ENCODE measurements around the gene IL22. TPM values are rescaled to one million over a fixed set of nuclear protein-coding genes. Genes with fewer than 3 reads are reported as not detected.

The IL22 gene
- total and polyA plus RNA-seq, 2 of the 8 experiments (the other 6 are each of a cell fraction or from before 2014, with no cell fraction given): not detected

- Histone ChIP-seq H3K27ac (ENCODE audit: low read depth, low read length) (no peak overlapping the region), H3K4me2 (ENCODE audit: insufficient read depth in 1 of 2, low read depth in 2 of 2, low read length in 2 of 2) (no peak overlapping the region), H2BK15ac (ENCODE audit: low read length) (no peak overlapping the region), H3K36me3 (ENCODE audit: control insufficient read depth in 2 of 4, insufficient read depth in 4 of 4, low read length in 3 of 4) (no peaks in the 10 kb centered on the region), H3K79me2 (ENCODE audit: control insufficient read depth in 1 of 2, insufficient read depth in 2 of 2, low read length in 2 of 2) (no peaks in the 10 kb centered on the region), H2BK120ac (replicated peaks; ENCODE audit: low read depth, low read length) (no peak overlapping the region), H2BK5ac (ENCODE audit: low read depth, low read length) (no peak overlapping the region), H3K4me3 (ENCODE audit: extremely low read depth in 1 of 4, insufficient read depth in 2 of 4, low read depth in 3 of 4, low read length in 4 of 4) (no peak overlapping the region), H2AFZ (ENCODE audit: low read length) (no peak overlapping the region), H2BK20ac (ENCODE audit: low read length) (no peak overlapping the region), H3K56ac (replicated peaks; ENCODE audit: insufficient read length, low read depth, low read length) (no peak overlapping the region), H3K18ac (ENCODE audit: extremely low read depth, low read length) (no peak overlapping the region), H3K23me2 (ENCODE audit: low read depth, low read length) (no peaks in the 10 kb centered on the region), H3K4me1 (replicated peaks in 1 of 4; ENCODE audit: control insufficient read depth in 3 of 4, insufficient read depth in 4 of 4, low read length in 3 of 4) (no peaks in the 10 kb centered on the region), H2AK5ac (ENCODE audit: low read depth, low read length) (no peak overlapping the region), H3K14ac (ENCODE audit: insufficient read length) (no peak overlapping the region), H4K20me1 (replicated peaks in 1 of 2; ENCODE audit: control insufficient read depth in 1 of 2, insufficient read depth in 2 of 2, low read length in 2 of 2) (no peaks in the 10 kb centered on the region), H4K8ac (ENCODE audit: extremely low read depth, insufficient read depth, low read length) (no peak overlapping the region), H3K27me3 (replicated peaks in 1 of 4; ENCODE audit: control insufficient read depth in 3 of 4, extremely low read depth in 1 of 4, insufficient read depth in 3 of 4, low read length in 3 of 4) (no peaks in the 10 kb centered on the region), H4K91ac (replicated peaks; ENCODE audit: insufficient read length, low read length) (no peak overlapping the region), H3K9ac (replicated peaks in 1 of 4; ENCODE audit: extremely low read depth in 1 of 4, low read depth in 3 of 4, low read length in 3 of 4) (no peak overlapping the region), H3K23ac (ENCODE audit: insufficient read length) (no peak overlapping the region), H3K79me1 (ENCODE audit: low read depth, low read length) (no peaks in the 10 kb centered on the region), H3K4ac (replicated peaks; ENCODE audit: insufficient read length, low read depth, low read length) (no peak overlapping the region), H4K5ac (ENCODE audit: insufficient read length, low read depth, low read length) (no peak overlapping the region), H2BK12ac (ENCODE audit: low read depth, low read length) (no peak overlapping the region), H3K9me3 (ENCODE audit: insufficient read depth in 2 of 2, low read depth in 1 of 2, low read length in 1 of 2) (no peaks in the 10 kb centered on the region)
- DNase-seq (ENCODE audit: low read depth in 1 of 2, low spot score in 2 of 2) (no peak), FAIRE-seq (no peak)
- 94% methylated on average over 4 of the region's 4 CpGs; no CpG with 5 or more reads in 1 of the 2 experiments for WGBS, 2 experiments (ENCODE audit: extremely low coverage in 1 of 2, insufficient coverage in 1 of 2, insufficient read length in 1 of 2, insufficient replicate concordance in 2 of 2, low coverage in 1 of 2, low lambda C conversion rate in 2 of 2, missing lambda C conversion rate in 1 of 2)
- TF ChIP-seq SIN3A (conservative IDR thresholded peaks at IDR 0.05 in 1 of 2, IDR thresholded peaks at IDR 0.05 in 1 of 2; ENCODE audit: low read depth in 1 of 2, low read length in 2 of 2): no peak
- no peak for TF ChIP-seq TBP (IDR thresholded peaks at IDR 0.05; ENCODE audit: low read depth, low read length)
- ChIA-PET CTCF (ENCODE audit: partially characterized antibody) (interaction anchor here (0.6 to 1.7 kb wide), 3 partner anchors 50 to 63 kb away, joined by 3 to 6 read pairs (median 3); no protein-coding TSS in a partner anchor), POLR2A (ENCODE audit: partially characterized antibody) (no interaction called here)
Measured at GRCh38 chr12:68286396-68286795, 33.0 kb upstream of the IL22 start.
